GM12875 (cell line): ENCODE measurements around the gene TOM1L2.

ENCODE experiments used
- H3K4me3 ChIP-seq: one replicate; pipeline ENCODE4 v1.5.1; 2011; ENCODE audit warnings: low read depth, low read length, control low read depth
- CTCF ChIP-seq: IDR thresholded peaks from 2 replicates; pipeline ENCODE4 v1.5.1; 2011; ENCODE audit warnings: low read depth, mild to moderate bottlenecking, control low read depth, inconsistent platforms, low read length, moderate library complexity, borderline replicate concordance; ENCODE audit not compliant: insufficient read depth

TOM1L2 gene

DNA sequence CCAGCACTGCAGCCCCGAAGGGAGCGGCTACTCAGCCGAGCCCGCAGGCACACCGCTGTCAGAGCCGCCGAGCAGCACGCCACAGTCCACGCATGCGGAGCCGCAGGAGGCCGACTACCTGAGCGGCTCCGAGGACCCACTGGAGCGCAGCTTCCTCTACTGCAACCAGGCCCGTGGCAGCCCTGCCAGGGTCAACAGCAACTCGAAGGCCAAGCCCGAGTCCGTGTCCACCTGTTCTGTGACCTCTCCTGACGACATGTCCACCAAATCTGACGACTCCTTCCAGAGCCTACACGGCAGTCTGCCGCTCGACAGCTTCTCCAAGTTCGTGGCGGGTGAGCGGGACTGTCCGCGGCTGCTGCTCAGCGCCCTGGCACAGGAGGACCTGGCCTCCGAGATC lies 177.8 kb downstream of the TOM1L2 start:
- no peak overlapping the region for H3K4me3 ChIP-seq
- TF ChIP-seq CTCF = no peak
